A673 (cell line): ENCODE results near the gene CALR. TPM values are rescaled to one million over a fixed set of nuclear protein-coding genes. Genes with fewer than 3 reads are reported as not detected.
"Not testable (repeated sequence)": the region's sequence is repeated elsewhere in the genome, so short reads cannot be mapped to it uniquely, and the experiment has no call there.

Experiments used
- BruUV-seq: library from RNA; stranded (reverse); fragments of 400-500 nt; replicated peaks from 2 replicates; lab custom pipeline; 2021; lab: Mats Ljungman, UMichigan
- CTCF ChIA-PET: fragments of 300-600 bp; sonication (Branson Sonifier 250); formaldehyde crosslinking; loops from one replicate; lab custom pipeline; 2022; ENCODE audit warnings: antibody characterized with exemption; lab: Charles Lee
- POLR2A ChIA-PET: fragments of 300-600 bp; sonication (Branson Sonifier 250); formaldehyde crosslinking; loops from one replicate; lab custom pipeline; 2022; ENCODE audit warnings: antibody characterized with exemption; ENCODE audit not compliant: low non-redundant PET; lab: Charles Lee
- DNase-seq: peaks from one replicate; pipeline ENCODE4 v3.0.0-alpha.2; 2015; ENCODE audit warnings: low spot score
- H3K27ac ChIP-seq: fragments of 200-600 bp; sonication (generic); 2 replicates; pipeline ENCODE4 v1.5.1; 2016; ENCODE audit warnings: mixed run types, low read depth, mild to moderate bottlenecking, mixed read lengths, antibody characterized with exemption, low read length; ENCODE audit not compliant: poor library complexity, severe bottlenecking
- H3K27me3 ChIP-seq: fragments of 200-600 bp; sonication (generic); replicated peaks from 2 replicates; pipeline ENCODE4 v1.6.1; 2017; ENCODE audit warnings: mixed run types, low read depth, mild to moderate bottlenecking, mixed read lengths, antibody characterized with exemption, low read length; ENCODE audit not compliant: insufficient read depth, poor library complexity
- H3K36me3 ChIP-seq: fragments of 200-600 bp; sonication (generic); 2 replicates; pipeline ENCODE4 v1.6.1; 2016; ENCODE audit warnings: mixed run types, mild to moderate bottlenecking, mixed read lengths, antibody characterized with exemption, low read length; ENCODE audit not compliant: insufficient read depth, poor library complexity, severe bottlenecking
- H3K4me1 ChIP-seq: fragments of 200-600 bp; sonication (generic); 2 replicates; pipeline ENCODE4 v1.6.1; 2017; ENCODE audit warnings: mixed run types, mild to moderate bottlenecking, mixed read lengths, antibody characterized with exemption, low read length; ENCODE audit not compliant: insufficient read depth, poor library complexity, severe bottlenecking
- H3K4me3 ChIP-seq: fragments of 200-600 bp; sonication (generic); 2 replicates; pipeline ENCODE4 v1.5.1; 2016; ENCODE audit warnings: low read depth, mixed run types, mild to moderate bottlenecking, mixed read lengths, low read length; ENCODE audit not compliant: poor library complexity, severe bottlenecking
- H3K9me3 ChIP-seq: fragments of 200-600 bp; sonication (generic); 2 replicates; pipeline ENCODE4 v1.6.1; 2016; ENCODE audit warnings: mixed run types, low read depth, mild to moderate bottlenecking, mixed read lengths, antibody characterized with exemption, low read length; ENCODE audit not compliant: poor library complexity, severe bottlenecking
- EZH2 ChIP-seq: fragments of 200-600 bp; sonication (generic); IDR thresholded peaks from 2 replicates; pipeline ENCODE4 v1.6.1; 2017; ENCODE audit warnings: borderline replicate concordance, low read depth, mild to moderate bottlenecking, mixed read lengths, antibody characterized with exemption, low read length; ENCODE audit not compliant: poor library complexity, severe bottlenecking
- intact Hi-C: fragments of 100-400 bp; cut with micrococcal nuclease; formaldehyde crosslinking; loops from one replicate; pipeline ENCODE4 v1.10.0; 2022; ENCODE audit not compliant: unreplicated experiment
- total RNA-seq: library from RNA; stranded (reverse); gene quantifications from 2 replicates; pipeline ENCODE4 v1.2.3, GENCODE V29; 2021
- TF ChIP-seq, protein P1 (sequence below): fragments of 300-800, 200-600 bp; sonication (generic); conservative IDR thresholded peaks from 2 replicates; pipeline ENCODE4 v1.5.1; 2017; ENCODE audit warnings: low read depth, mild to moderate bottlenecking, antibody characterized with exemption, low read length, moderate library complexity, mixed read lengths

Gene CALR
- total RNA-seq, 1 experiment from 2014 or later: 994 TPM

DNA sequence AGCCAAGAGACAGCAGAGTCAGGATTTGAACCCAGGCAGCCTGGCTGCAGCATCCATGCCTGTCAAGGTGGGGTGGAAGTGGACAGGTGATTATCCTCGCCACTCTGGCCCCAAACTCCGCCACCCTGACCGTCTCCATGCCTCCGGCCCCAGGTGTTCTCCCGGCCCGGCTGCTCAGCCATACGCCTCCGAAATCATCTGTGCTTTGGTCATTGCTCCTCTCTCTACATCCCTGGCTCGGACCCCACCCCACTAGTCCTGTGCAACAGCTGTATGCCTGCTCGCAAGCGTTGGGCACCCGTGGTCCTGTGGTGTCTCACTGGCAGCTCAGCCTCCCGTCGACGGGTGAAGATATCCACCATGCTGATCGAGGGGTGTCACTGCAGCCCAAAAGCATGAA is 34.8 kb downstream of the CALR start:
- intact Hi-C loops: loop anchor here (10.0 kb wide), 2 partner anchors 462 to 622 kb away; no protein-coding TSS in a partner anchor
- Histone ChIP-seq H3K27me3 (no peaks in the 10 kb centered on the region), H3K4me3 (no peak overlapping the region), H3K4me1 (no peaks in the 10 kb centered on the region), H3K9me3 (no peaks in the 10 kb centered on the region), H3K27ac (no peak overlapping the region), H3K36me3 (no peaks in the 10 kb centered on the region)
- no peak for DNase-seq
- TF ChIP-seq EZH2: no peak
- TF ChIP-seq, protein P1, sequence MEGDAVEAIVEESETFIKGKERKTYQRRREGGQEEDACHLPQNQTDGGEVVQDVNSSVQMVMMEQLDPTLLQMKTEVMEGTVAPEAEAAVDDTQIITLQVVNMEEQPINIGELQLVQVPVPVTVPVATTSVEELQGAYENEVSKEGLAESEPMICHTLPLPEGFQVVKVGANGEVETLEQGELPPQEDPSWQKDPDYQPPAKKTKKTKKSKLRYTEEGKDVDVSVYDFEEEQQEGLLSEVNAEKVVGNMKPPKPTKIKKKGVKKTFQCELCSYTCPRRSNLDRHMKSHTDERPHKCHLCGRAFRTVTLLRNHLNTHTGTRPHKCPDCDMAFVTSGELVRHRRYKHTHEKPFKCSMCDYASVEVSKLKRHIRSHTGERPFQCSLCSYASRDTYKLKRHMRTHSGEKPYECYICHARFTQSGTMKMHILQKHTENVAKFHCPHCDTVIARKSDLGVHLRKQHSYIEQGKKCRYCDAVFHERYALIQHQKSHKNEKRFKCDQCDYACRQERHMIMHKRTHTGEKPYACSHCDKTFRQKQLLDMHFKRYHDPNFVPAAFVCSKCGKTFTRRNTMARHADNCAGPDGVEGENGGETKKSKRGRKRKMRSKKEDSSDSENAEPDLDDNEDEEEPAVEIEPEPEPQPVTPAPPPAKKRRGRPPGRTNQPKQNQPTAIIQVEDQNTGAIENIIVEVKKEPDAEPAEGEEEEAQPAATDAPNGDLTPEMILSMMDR: no peak
- no TSS peak for BruUV-seq
- ChIA-PET POLR2A (interaction anchor here (0.7 kb wide), 1 partner anchor 173 kb away, joined by 3 read pairs; no protein-coding TSS in a partner anchor), CTCF (interaction anchor here (1.2 kb wide), 1 partner anchor 121 kb away, joined by 7 read pairs; no protein-coding TSS in a partner anchor)

DNA sequence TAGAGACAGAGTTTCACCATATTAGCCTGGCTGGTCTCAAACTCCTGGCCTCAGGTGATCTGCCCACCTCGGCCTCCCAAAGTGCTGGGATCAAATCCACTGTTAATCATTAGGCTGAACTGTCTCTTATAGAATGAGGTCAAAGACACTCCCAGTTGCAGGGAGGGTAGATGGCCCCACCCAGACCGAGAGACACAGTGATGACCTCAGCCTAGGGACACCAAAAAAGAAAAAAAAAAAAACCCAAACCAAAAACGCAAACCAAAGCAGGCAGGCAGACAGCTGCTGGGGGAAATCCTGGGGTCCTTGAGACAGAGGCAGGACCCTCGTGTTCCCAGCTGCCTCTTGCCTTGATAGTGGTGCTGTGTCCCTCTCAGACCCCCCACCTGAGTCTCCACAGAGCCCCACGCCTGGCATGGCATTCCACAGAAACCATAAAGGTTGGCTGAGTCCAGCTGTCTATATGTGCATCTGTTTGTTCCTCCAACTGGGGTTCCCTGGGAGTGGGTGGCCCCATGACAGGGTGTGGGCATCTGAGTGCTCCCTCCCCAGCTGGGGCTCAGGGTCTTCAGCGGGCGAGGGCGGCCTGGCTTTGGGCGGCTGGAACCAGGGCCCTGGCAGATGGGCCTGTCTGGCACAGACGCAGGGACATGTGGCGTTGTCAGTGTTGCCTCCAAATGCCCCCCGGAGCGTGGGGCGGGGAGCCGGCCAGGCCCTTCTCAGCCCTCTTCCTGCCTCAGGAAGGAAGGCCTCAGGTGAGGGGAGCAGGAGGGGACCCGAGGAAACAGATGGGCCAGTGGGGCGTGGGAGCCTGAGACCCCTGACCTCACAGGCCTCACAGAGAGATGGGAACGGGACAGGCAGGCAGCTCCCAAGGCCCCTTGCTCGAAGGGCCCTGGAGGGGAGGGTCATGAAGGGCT is 36.2 kb downstream of the CALR start:
- no peak for DNase-seq
- ChIA-PET POLR2A (interaction anchor here (0.6 kb wide), 2 partner anchors 41 to 127 kb away, joined by 4 to 5 read pairs; partner anchors contain the start of gene FARSA), CTCF (interaction anchor here (0.6 to 1.2 kb wide), 2 partner anchors 11 to 119 kb away, joined by 4 to 7 read pairs; no protein-coding TSS in a partner anchor)
- intact Hi-C loops: loop anchor here (5.0 to 10.0 kb wide), 3 partner anchors 288 to 620 kb away; no protein-coding TSS in a partner anchor
- Histone ChIP-seq H3K27ac (no peak overlapping the region), H3K4me1 (no peaks in the 10 kb centered on the region), H3K9me3 (no peaks in the 10 kb centered on the region), H3K4me3 (no peak overlapping the region), H3K36me3 (no peaks in the 10 kb centered on the region), H3K27me3 (no peaks in the 10 kb centered on the region)
- TF ChIP-seq, protein P1: no peak
- TF ChIP-seq EZH2: no peak
- no TSS peak for BruUV-seq

DNA sequence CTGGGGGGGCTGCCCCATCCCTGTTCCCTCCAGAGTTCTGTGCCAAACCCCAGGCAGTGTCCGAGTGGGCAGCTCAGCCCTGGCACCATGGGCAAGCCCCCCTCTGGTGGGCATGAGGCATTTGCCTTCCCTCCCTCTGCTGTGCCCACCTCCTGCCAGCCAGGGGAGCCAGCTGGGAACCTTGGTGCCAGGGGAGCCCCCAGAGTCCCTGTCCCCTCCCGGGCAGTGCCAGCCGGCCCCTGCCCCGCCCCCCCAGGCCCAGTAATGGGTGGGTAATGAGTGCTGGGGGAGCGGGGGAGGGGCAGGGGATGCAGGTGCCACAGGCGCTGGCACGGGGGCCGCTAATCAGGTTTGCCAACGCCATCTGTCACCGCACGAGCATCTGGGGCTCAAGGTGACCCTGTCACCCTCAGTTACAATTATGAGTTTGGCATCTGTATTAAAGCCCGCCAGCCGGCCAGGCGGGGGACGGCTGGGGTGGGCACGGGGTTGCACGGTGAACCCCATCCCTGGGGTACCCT is 36.9 kb downstream of the CALR start:
- ChIA-PET POLR2A (no interaction called here), CTCF (interaction anchor here (2.9 kb wide), 1 partner anchor 10 kb away, joined by 17 read pairs; no protein-coding TSS in a partner anchor)
- DNase-seq: no peak
- TF ChIP-seq, protein P1: no peak
- no peak for TF ChIP-seq EZH2
- Histone ChIP-seq H3K4me1 (no peaks in the 10 kb centered on the region), H3K27ac (no peak overlapping the region), H3K36me3 (no peaks in the 10 kb centered on the region), H3K4me3 (no peak overlapping the region), H3K9me3 (no peaks in the 10 kb centered on the region), H3K27me3 (no peaks in the 10 kb centered on the region)
- no TSS peak for BruUV-seq
- intact Hi-C loops: loop anchor here (5.0 to 10.0 kb wide), 3 partner anchors 287 to 620 kb away; no protein-coding TSS in a partner anchor

DNA sequence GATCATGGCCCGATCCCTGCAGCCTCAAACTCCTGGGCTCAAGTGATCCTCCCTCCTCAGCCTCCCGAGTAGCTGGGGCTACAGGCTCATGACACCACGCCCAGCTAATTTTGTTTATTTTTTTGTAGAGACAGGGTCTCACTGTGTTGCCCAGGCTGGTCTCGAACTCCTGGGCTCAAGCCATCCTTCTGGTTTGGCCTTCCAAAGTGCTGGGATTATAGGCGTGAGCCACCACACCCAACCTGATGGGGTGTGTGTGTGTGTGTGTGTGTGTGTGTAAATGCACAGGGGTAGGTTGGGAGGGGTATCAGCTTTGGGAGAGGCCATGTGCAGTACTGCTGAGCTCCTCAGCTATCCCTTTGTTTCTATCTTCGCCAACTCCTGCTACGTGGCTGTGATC is 37.7 kb downstream of the CALR start:
- H3K27ac ChIP-seq, POLR2A ChIA-PET, H3K9me3 ChIP-seq, H3K27me3 ChIP-seq, H3K4me1 ChIP-seq, BruUV-seq, H3K4me3 ChIP-seq, H3K36me3 ChIP-seq, DNase-seq: not testable (repeated sequence)
- CTCF ChIA-PET: interaction anchor here (0.9 to 2.9 kb wide), 3 partner anchors 11 to 202 kb away, joined by 3 to 17 read pairs (median 5); no protein-coding TSS in a partner anchor
- intact Hi-C loops: loop anchor here (5.0 to 10.0 kb wide), 3 partner anchors 286 to 619 kb away; no protein-coding TSS in a partner anchor
